Measurements from ENCODE around the gene ABTB1. TPM values are rescaled to one million over a fixed set of nuclear protein-coding genes. Genes with fewer than 3 reads are reported as not detected.

ABTB1 gene
- total RNA-seq, 1 experiment from 2014 or later, result 6.9 TPM

DNA sequence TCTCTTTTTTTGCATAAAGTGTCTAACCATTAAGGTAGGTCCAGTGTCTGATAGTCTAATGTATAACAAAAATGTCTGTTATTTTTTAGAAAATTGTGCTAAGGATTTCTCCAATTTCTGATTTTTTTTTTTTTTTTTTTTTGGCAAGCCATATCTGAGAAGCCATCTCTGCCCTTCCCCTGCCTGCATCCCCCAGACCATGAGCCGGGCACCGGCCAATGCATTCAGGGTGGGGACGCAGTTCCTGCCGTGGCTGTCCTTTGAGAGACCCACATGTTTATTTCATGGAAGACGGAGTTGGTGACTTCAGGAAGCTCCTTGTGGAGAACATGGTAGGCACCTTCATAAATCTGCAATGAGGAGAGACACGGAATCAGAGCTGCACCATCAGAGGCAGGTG lies 19.2 kb downstream of the ABTB1 start:
- Histone ChIP-seq H3K27ac (ENCODE audit: low read length) (no peak overlapping the region), H3K27me3 (ENCODE audit: control insufficient read depth, insufficient read depth, low read length) (no peaks in the 10 kb centered on the region), H3K4me1 (ENCODE audit: control insufficient read depth, insufficient read depth, low read length) (no peaks in the 10 kb centered on the region), H3K9me3 (ENCODE audit: control insufficient read depth, insufficient read depth, low read depth, low read length) (no peaks in the 10 kb centered on the region), H3K36me3 (ENCODE audit: control insufficient read depth, insufficient read depth, low read length) (no peaks in the 10 kb centered on the region), H3K4me3 (ENCODE audit: low read depth in 2 of 2, low read length in 2 of 2) (no peak overlapping the region)
- DNase-seq (ENCODE audit: low read depth, low spot score), result no peak
- no peak for TF ChIP-seq REST (IDR thresholded peaks at IDR 0.05; ENCODE audit: insufficient read depth in 1 of 2, low read depth in 2 of 2, low read length in 1 of 2)
- TF ChIP-seq SIN3A (IDR thresholded peaks at IDR 0.05; ENCODE audit: borderline replicate concordance, insufficient read depth, low read depth, low read length), result no peak
- TF ChIP-seq POLR2AphosphoS5 (IDR thresholded peaks at IDR 0.05; ENCODE audit: low read depth, low read length), result no peak
- no peak for TF ChIP-seq TCF7L2 (IDR thresholded peaks at IDR 0.05; ENCODE audit: low read depth, low read length)
- TF ChIP-seq CTCF (IDR thresholded peaks at IDR 0.05), result no peak
- in situ Hi-C loops (cut with HindIII; ENCODE audit: low pct_unique_long_range_greater_than_20kb, low sequenced_read_pairs), result no loop called here
- CTCF ChIA-PET, result interaction anchor here (2.0 kb wide), 1 partner anchor 117 kb away, joined by 4 read pairs; no protein-coding TSS in a partner anchor
- intact Hi-C loops (cut with micrococcal nuclease; ENCODE audit: unreplicated experiment), result loop anchor here (2.0 to 10.0 kb wide), 2 partner anchors 133 to 279 kb away; partner anchors contain the start of gene MGLL
- POLR2A ChIA-PET, result interaction anchor here (0.5 kb wide), 1 partner anchor 9 kb away, joined by 3 read pairs; no protein-coding TSS in a partner anchor
- no peak for ATAC-seq
- BruUV-seq (replicated peaks), result no TSS peak

GRCh38 chr3:127692501-127693335 lies 20.0 kb downstream of the ABTB1 start:
- no TSS peak for BruUV-seq (replicated peaks)
- intact Hi-C loops (cut with micrococcal nuclease; ENCODE audit: unreplicated experiment), result loop anchor here (10.0 kb wide), 1 partner anchor 132 kb away; the partner anchor contains the start of gene MGLL
- CTCF ChIA-PET, result interaction anchor here (2.0 kb wide), 1 partner anchor 118 kb away, joined by 4 read pairs; no protein-coding TSS in a partner anchor

More at GRCh38 chr3:127692501-127693335, 20.0 kb downstream of the ABTB1 start:
- no peak for ATAC-seq
- no peak for TF ChIP-seq REST (IDR thresholded peaks at IDR 0.05; ENCODE audit: insufficient read depth in 1 of 2, low read depth in 2 of 2, low read length in 1 of 2)
- TF ChIP-seq TCF7L2 (IDR thresholded peaks at IDR 0.05; ENCODE audit: low read depth, low read length), result no peak
- no peak for TF ChIP-seq POLR2AphosphoS5 (IDR thresholded peaks at IDR 0.05; ENCODE audit: low read depth, low read length)
- POLR2A ChIA-PET, result interaction anchor here (0.5 kb wide), 1 partner anchor 10 kb away, joined by 3 read pairs; no protein-coding TSS in a partner anchor
- H3K4me3 ChIP-seq (ENCODE audit: low read depth in 2 of 2, low read length in 2 of 2), result no peak overlapping the region
- no peak for DNase-seq (ENCODE audit: low read depth, low spot score)
- no peaks in the 10 kb centered on the region for H3K9me3 ChIP-seq (ENCODE audit: control insufficient read depth, insufficient read depth, low read depth, low read length)
- no peaks in the 10 kb centered on the region for H3K27me3 ChIP-seq (ENCODE audit: control insufficient read depth, insufficient read depth, low read length)
- in situ Hi-C loops (cut with HindIII; ENCODE audit: low pct_unique_long_range_greater_than_20kb, low sequenced_read_pairs), result no loop called here
- H3K4me1 ChIP-seq (ENCODE audit: control insufficient read depth, insufficient read depth, low read length), result no peaks in the 10 kb centered on the region
- H3K27ac ChIP-seq (ENCODE audit: low read length), result no peak overlapping the region
- H3K36me3 ChIP-seq (ENCODE audit: control insufficient read depth, insufficient read depth, low read length), result no peaks in the 10 kb centered on the region

Measured in Panc1 (cell line).